Mucosa of rectum (tissue), 2 donors: ENCODE data around the gene FAM107B.
"Not testable (repeated sequence)": the region's sequence is repeated elsewhere in the genome, so short reads cannot be mapped to it uniquely, and the experiment has no call there.

ENCODE experiments used
- H3K27ac ChIP-seq, 2 donors: one replicate each; pipeline ENCODE4 v1.7.0; 2013; ENCODE audit warnings: inconsistent platforms in 2 of 2, low read depth in 2 of 2, low read length in 2 of 2
- H3K27me3 ChIP-seq, 2 donors: one replicate each; pipeline ENCODE4 v1.7.0; 2013; ENCODE audit warnings: low read length in 2 of 2; ENCODE audit not compliant: control insufficient read depth in 2 of 2, insufficient read depth in 2 of 2
- H3K36me3 ChIP-seq, 2 donors: one replicate each; pipeline ENCODE4 v1.7.0; 2013; ENCODE audit warnings: low read length in 2 of 2; ENCODE audit not compliant: control insufficient read depth in 2 of 2, insufficient read depth in 2 of 2
- H3K4me1 ChIP-seq, 2 donors: one replicate each; pipeline ENCODE4 v1.7.0; 2013; ENCODE audit warnings: low read length in 2 of 2, mild to moderate bottlenecking in 1 of 2; ENCODE audit not compliant: control insufficient read depth in 2 of 2, insufficient read depth in 2 of 2
- H3K4me3 ChIP-seq, 2 donors: one replicate each; pipeline ENCODE4 v1.7.0; 2013; ENCODE audit warnings: low read length in 2 of 2
- H3K9ac ChIP-seq, 2 donors: one replicate each; pipeline ENCODE4 v1.7.0; 2013; ENCODE audit warnings: low read length in 2 of 2, low read depth in 1 of 2, mild to moderate bottlenecking in 1 of 2
- H3K9me3 ChIP-seq, 2 donors: one replicate each; pipeline ENCODE4 v1.7.0; 2013; ENCODE audit warnings: low read length in 2 of 2; ENCODE audit not compliant: control insufficient read depth in 2 of 2
- donor health status: healthy.
- donor health status: Normal muscosa, but diverticular disease.

FAM107B gene

GRCh38 chr10:14595526-14596182 lies 179.0 kb downstream of the FAM107B start:
- Histone ChIP-seq H3K9me3 (no peaks in the 10 kb centered on the region), H3K4me3 (no peak overlapping the region), H3K4me1 (peaks cover 0 to 4% of the 10 kb centered on the region in 2 donors), H3K9ac (no peak overlapping the region), H3K27me3 (no peaks in the 10 kb centered on the region), H3K36me3 (peaks cover 6 to 32% of the 10 kb centered on the region in 2 donors), H3K27ac (no peak overlapping the region)

GRCh38 chr10:14594878-14595525 lies 179.7 kb downstream of the FAM107B start:
- H3K27me3 ChIP-seq = no peaks in the 10 kb centered on the region
- no peak overlapping the region for H3K27ac ChIP-seq
- peaks cover 0 to 4% of the 10 kb centered on the region in 2 donors for H3K4me1 ChIP-seq

GRCh38 chr10:14593806-14594205 lies 180.9 kb downstream of the FAM107B start:
- H3K9ac ChIP-seq = no peak overlapping the region
- no peak overlapping the region for H3K27ac ChIP-seq
- no peak overlapping the region for H3K4me3 ChIP-seq
- H3K9me3 ChIP-seq = no peaks in the 10 kb centered on the region
- no peaks in the 10 kb centered on the region for H3K27me3 ChIP-seq
- peaks cover 0 to 4% of the 10 kb centered on the region in 2 donors for H3K4me1 ChIP-seq
- peaks cover 4 to 22% of the 10 kb centered on the region in 2 donors for H3K36me3 ChIP-seq

More at GRCh38 chr10:14594878-14595525, 179.7 kb downstream of the FAM107B start:
- Histone ChIP-seq H3K9ac (no peak overlapping the region), H3K4me3 (no peak overlapping the region), H3K36me3 (peaks cover 6 to 31% of the 10 kb centered on the region in 2 donors), H3K9me3 (no peaks in the 10 kb centered on the region)

GRCh38 chr10:14592566-14592965 lies 182.1 kb downstream of the FAM107B start:
- H3K4me1 ChIP-seq = peaks cover 10 to 16% of the 10 kb centered on the region in 2 donors
- H3K9me3 ChIP-seq = no peaks in the 10 kb centered on the region
- no peak overlapping the region for H3K4me3 ChIP-seq
- no peak overlapping the region for H3K27ac ChIP-seq
- H3K36me3 ChIP-seq = peaks cover 2 to 12% of the 10 kb centered on the region in 2 donors
- no peak overlapping the region for H3K9ac ChIP-seq
- H3K27me3 ChIP-seq = no peaks in the 10 kb centered on the region

GRCh38 chr10:14592026-14592425 lies 182.7 kb downstream of the FAM107B start:
- Histone ChIP-seq H3K4me1 (peaks cover 11 to 17% of the 10 kb centered on the region in 2 donors), H3K4me3 (no peak overlapping the region), H3K36me3 (peaks cover 0 to 14% of the 10 kb centered on the region in 2 donors), H3K27me3 (no peaks in the 10 kb centered on the region), H3K9me3 (no peaks in the 10 kb centered on the region), H3K27ac (no peak overlapping the region), H3K9ac (no peak overlapping the region)

- H3K36me3 ChIP-seq, H3K9ac ChIP-seq, H3K27ac ChIP-seq, H3K9me3 ChIP-seq, H3K27me3 ChIP-seq, H3K4me3 ChIP-seq: not testable (repeated sequence)
- H3K4me1 ChIP-seq = peaks cover 14 to 19% of the 10 kb centered on the region in 2 donors
These were observed 185.8 kb downstream of the FAM107B start for GRCh38 chr10:14588938-14589294.

GRCh38 chr10:14588084-14588937 lies 186.4 kb downstream of the FAM107B start:
- Histone ChIP-seq H3K9ac (peak overlapping the region in 1 of 2 donors; percentile 24), H3K27me3 (no peaks in the 10 kb centered on the region), H3K9me3 (no peaks in the 10 kb centered on the region), H3K27ac (peak overlapping the region; percentile 61 to 69), H3K36me3 (peaks cover 0 to 9% of the 10 kb centered on the region in 2 donors), H3K4me3 (peak overlapping the region in 1 of 2 donors; percentile 46), H3K4me1 (peaks cover 18 to 19% of the 10 kb centered on the region in 2 donors)

GRCh38 chr10:14587540-14588083 lies 187.1 kb downstream of the FAM107B start:
- no peaks in the 10 kb centered on the region for H3K27me3 ChIP-seq
- H3K9ac ChIP-seq = no peak overlapping the region
- peaks cover 0 to 8% of the 10 kb centered on the region in 2 donors for H3K36me3 ChIP-seq
- no peaks in the 10 kb centered on the region for H3K9me3 ChIP-seq
- H3K27ac ChIP-seq = peak overlapping the region in 1 of 2 donors; percentile 69
- peaks cover 18% of the 10 kb centered on the region in 2 donors for H3K4me1 ChIP-seq
- peak overlapping the region in 1 of 2 donors; percentile 46 for H3K4me3 ChIP-seq

GRCh38 chr10:14586901-14587300 lies 187.8 kb downstream of the FAM107B start:
- Histone ChIP-seq H3K9ac (no peak overlapping the region), H3K9me3 (no peaks in the 10 kb centered on the region), H3K4me1 (peaks cover 14 to 18% of the 10 kb centered on the region in 2 donors), H3K27me3 (no peaks in the 10 kb centered on the region), H3K4me3 (no peak overlapping the region), H3K27ac (no peak overlapping the region), H3K36me3 (peaks cover 0 to 4% of the 10 kb centered on the region in 2 donors)
